Endothelial cell (in vitro differentiated cells): ENCODE data around the gene SMIM23. TPM values are rescaled to one million over a fixed set of nuclear protein-coding genes. Genes with fewer than 3 reads are reported as not detected.

Source experiments
- DNase-seq: peaks from one replicate; pipeline ENCODE4 v3.0.0; 2021; ENCODE audit warnings: low spot score
- H3K27ac Mint-ChIP-seq: one replicate; pipeline ENCODE4 v1.8.0; 2021; ENCODE audit warnings: mixed read lengths, inconsistent platforms; ENCODE audit not compliant: unreplicated experiment
- H3K27me3 Mint-ChIP-seq: one replicate; pipeline ENCODE4 v1.8.0; 2021; ENCODE audit warnings: mild to moderate bottlenecking, moderate library complexity, mixed read lengths, inconsistent platforms; ENCODE audit not compliant: unreplicated experiment
- H3K36me3 Mint-ChIP-seq: one replicate; pipeline ENCODE4 v1.8.0; 2021; ENCODE audit warnings: mild to moderate bottlenecking, low read depth, mixed read lengths, inconsistent platforms; ENCODE audit not compliant: unreplicated experiment
- H3K4me1 Mint-ChIP-seq: one replicate; pipeline ENCODE4 v1.8.0; 2021; ENCODE audit warnings: mild to moderate bottlenecking, mixed read lengths, inconsistent platforms; ENCODE audit not compliant: unreplicated experiment
- H3K4me3 Mint-ChIP-seq: one replicate; pipeline ENCODE4 v1.8.0; 2021; ENCODE audit warnings: mild to moderate bottlenecking, mixed read lengths, inconsistent platforms; ENCODE audit not compliant: unreplicated experiment
- H3K9me3 Mint-ChIP-seq: one replicate; pipeline ENCODE4 v1.8.0; 2021; ENCODE audit warnings: mixed read lengths, inconsistent platforms; ENCODE audit not compliant: unreplicated experiment
- total RNA-seq: library from RNA; stranded (reverse); fragmentation: NEBNext Ultra II Directional; extraction: Animal tissue kit (Norgen Biotek cat#: 25700); gene quantifications from one replicate; pipeline ENCODE4 v1.2.1, GENCODE V29; 2021; ENCODE audit not compliant: unreplicated experiment
- TF ChIP-seq, protein P1 (sequence below): fragments of 200-600 bp; sonication (generic); IDR thresholded peaks from one replicate; pipeline ENCODE4 v1.5.0; 2021; ENCODE audit warnings: antibody characterized with exemption; ENCODE audit not compliant: unreplicated experiment

The SMIM23 gene
- total RNA-seq, 1 donor from 2014 or later: not detected

GRCh38 chr5:171782332-171782966 is 3.2 kb upstream of the SMIM23 start:
- no peaks in the 10 kb centered on the region for H3K4me1 Mint-ChIP-seq
- DNase-seq: no peak
- peaks cover 1% of the 10 kb centered on the region for H3K27me3 Mint-ChIP-seq
- no peak overlapping the region for H3K27ac Mint-ChIP-seq
- H3K9me3 Mint-ChIP-seq: no peaks in the 10 kb centered on the region
- no peaks in the 10 kb centered on the region for H3K36me3 Mint-ChIP-seq
- TF ChIP-seq, protein P1, sequence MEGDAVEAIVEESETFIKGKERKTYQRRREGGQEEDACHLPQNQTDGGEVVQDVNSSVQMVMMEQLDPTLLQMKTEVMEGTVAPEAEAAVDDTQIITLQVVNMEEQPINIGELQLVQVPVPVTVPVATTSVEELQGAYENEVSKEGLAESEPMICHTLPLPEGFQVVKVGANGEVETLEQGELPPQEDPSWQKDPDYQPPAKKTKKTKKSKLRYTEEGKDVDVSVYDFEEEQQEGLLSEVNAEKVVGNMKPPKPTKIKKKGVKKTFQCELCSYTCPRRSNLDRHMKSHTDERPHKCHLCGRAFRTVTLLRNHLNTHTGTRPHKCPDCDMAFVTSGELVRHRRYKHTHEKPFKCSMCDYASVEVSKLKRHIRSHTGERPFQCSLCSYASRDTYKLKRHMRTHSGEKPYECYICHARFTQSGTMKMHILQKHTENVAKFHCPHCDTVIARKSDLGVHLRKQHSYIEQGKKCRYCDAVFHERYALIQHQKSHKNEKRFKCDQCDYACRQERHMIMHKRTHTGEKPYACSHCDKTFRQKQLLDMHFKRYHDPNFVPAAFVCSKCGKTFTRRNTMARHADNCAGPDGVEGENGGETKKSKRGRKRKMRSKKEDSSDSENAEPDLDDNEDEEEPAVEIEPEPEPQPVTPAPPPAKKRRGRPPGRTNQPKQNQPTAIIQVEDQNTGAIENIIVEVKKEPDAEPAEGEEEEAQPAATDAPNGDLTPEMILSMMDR: no peak
- no peak overlapping the region for H3K4me3 Mint-ChIP-seq

DNA sequence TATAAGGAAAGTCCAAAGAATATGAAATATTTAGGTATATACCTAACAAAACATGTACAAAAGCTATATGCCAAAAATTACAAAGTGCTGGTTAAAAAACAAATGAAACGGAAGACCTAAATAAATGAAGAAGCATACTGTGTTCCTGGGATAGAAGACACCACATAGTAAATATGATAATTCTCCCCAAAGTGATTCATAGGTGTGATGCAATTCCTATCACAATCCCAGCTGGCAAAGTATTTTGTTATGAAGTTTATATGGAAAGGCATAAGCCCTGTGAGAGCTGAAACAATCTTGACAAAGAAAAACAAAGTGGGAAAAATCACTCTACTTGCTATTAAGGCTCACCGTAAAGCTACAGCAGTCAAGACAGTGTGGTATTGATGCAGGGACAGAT is 2.6 kb upstream of the SMIM23 start:
- Mint-ChIP-seq H3K4me3 (no peak overlapping the region), H3K27me3 (peaks cover 1% of the 10 kb centered on the region), H3K9me3 (no peaks in the 10 kb centered on the region), H3K36me3 (no peaks in the 10 kb centered on the region), H3K27ac (no peak overlapping the region), H3K4me1 (no peaks in the 10 kb centered on the region)
- DNase-seq: no peak
- TF ChIP-seq, protein P1: no peak

- TF ChIP-seq, protein P1: no peak
- no peak for DNase-seq
- no peaks in the 10 kb centered on the region for H3K36me3 Mint-ChIP-seq
- no peaks in the 10 kb centered on the region for H3K9me3 Mint-ChIP-seq
- no peak overlapping the region for H3K27ac Mint-ChIP-seq
- H3K27me3 Mint-ChIP-seq: no peaks in the 10 kb centered on the region
- H3K4me3 Mint-ChIP-seq: no peak overlapping the region
- H3K4me1 Mint-ChIP-seq: peaks cover 16% of the 10 kb centered on the region
Observed at GRCh38 chr5:171789353-171789752, 3.7 kb downstream of the SMIM23 start.

- H3K27me3 Mint-ChIP-seq: peaks cover 2% of the 10 kb centered on the region
- H3K36me3 Mint-ChIP-seq: no peaks in the 10 kb centered on the region
- TF ChIP-seq, protein P1: no peak
Observed at GRCh38 chr5:171790408-171790807, 4.8 kb downstream of the SMIM23 start.

GRCh38 chr5:171794470-171794960 is 8.9 kb downstream of the SMIM23 start:
- TF ChIP-seq, protein P1: no peak
- no peak overlapping the region for H3K4me3 Mint-ChIP-seq
- H3K4me1 Mint-ChIP-seq: peaks cover 20% of the 10 kb centered on the region
- H3K9me3 Mint-ChIP-seq: no peaks in the 10 kb centered on the region
- peaks cover 2% of the 10 kb centered on the region for H3K27me3 Mint-ChIP-seq
- no peak overlapping the region for H3K27ac Mint-ChIP-seq
- H3K36me3 Mint-ChIP-seq: no peaks in the 10 kb centered on the region
- DNase-seq: no peak

More at GRCh38 chr5:171790408-171790807, 4.8 kb downstream of the SMIM23 start:
- Mint-ChIP-seq H3K27ac (no peak overlapping the region), H3K4me3 (no peak overlapping the region), H3K4me1 (peaks cover 20% of the 10 kb centered on the region), H3K9me3 (no peaks in the 10 kb centered on the region)
- DNase-seq: no peak
